K562 (cell line): ENCODE measurements around the gene THOC7. TPM values are rescaled to one million over a fixed set of nuclear protein-coding genes. Genes with fewer than 3 reads are reported as not detected.

ENCODE experiments used
- ATAC-seq: fragments of 200-7000 bp; cut with Tn5 transposase; 3 replicates; pipeline ENCODE4 v1.9.1; 2020; ENCODE audit warnings: moderate library complexity
- BruUV-seq: library from RNA; stranded (reverse); fragments of 400-500 nt; replicated peaks from 2 replicates; lab custom pipeline; 2021; lab: Mats Ljungman, UMichigan
- CTCF ChIA-PET: fragments of 300-600 bp; formaldehyde crosslinking; extraction: SDS; loops from one replicate; lab custom pipeline; 2021; ENCODE audit warnings: low intra/inter-chr PET ratio; lab: Yijun Ruan, JAX
- POLR2A ChIA-PET: fragments of 300-600, 350-650 bp; sonication (Branson Sonifier 250); formaldehyde crosslinking; extraction: SDS; loops from one replicate; lab custom pipeline; 2021; ENCODE audit warnings: antibody characterized with exemption, inconsistent platforms; lab: Yijun Ruan, JAX
- DNase-seq, 4 experiments: peaks; one replicate each; pipeline versions ENCODE4 v3.0.0 to v3.0.0-alpha.2; 2011 to 2018; ENCODE audit warnings: low spot score in 3 of 4, mixed read lengths in 3 of 4; ENCODE audit errors: extremely low read depth in 1 of 4
- FAIRE-seq: peaks from 2 replicates; lab custom pipeline; 2011; peaks lifted over from hg19 to GRCh38; lab: Jason Lieb, UNC
- H2AFZ ChIP-seq: 2 replicates; pipeline ENCODE4 v1.6.0; 2011; ENCODE audit warnings: low read depth, low read length, control low read depth, inconsistent platforms
- H3K27ac ChIP-seq: fragments of 200-600 bp; 3 replicates; pipeline ENCODE4 v1.8.0; 2011; ENCODE audit warnings: low read depth, mild to moderate bottlenecking, control low read depth, inconsistent platforms, low read length, moderate library complexity, mixed read lengths; ENCODE audit errors: extremely low read depth
- H3K27me3 ChIP-seq, 2 experiments: fragments of 300-600 bp in 1 of 2; 2 replicates in 1 of 2; 3 replicates in 1 of 2; pipeline versions ENCODE4 v1.6.0 to v1.8.0; 2011; ENCODE audit warnings: inconsistent platforms in 2 of 2, low read length in 2 of 2, mild to moderate bottlenecking in 1 of 2, mixed read lengths in 1 of 2, moderate library complexity in 1 of 2; ENCODE audit not compliant: control insufficient read depth in 2 of 2, insufficient read depth in 2 of 2
- H3K36me3 ChIP-seq: fragments of 300-600 bp; 3 replicates; pipeline ENCODE4 v1.8.0; 2011; ENCODE audit warnings: mild to moderate bottlenecking, low read length, inconsistent platforms; ENCODE audit not compliant: control insufficient read depth, insufficient read depth
- H3K4me1 ChIP-seq, 2 experiments: fragments of 200-600 bp in 1 of 2; replicated peaks in 1 of 2; 2 replicates in 1 of 2; 3 replicates in 1 of 2; pipeline versions ENCODE4 v1.5.1 to v1.8.0; 2011; ENCODE audit warnings: inconsistent platforms in 2 of 2, low read length in 2 of 2, mild to moderate bottlenecking in 1 of 2, mixed read lengths in 1 of 2, moderate library complexity in 1 of 2; ENCODE audit not compliant: control insufficient read depth in 2 of 2, insufficient read depth in 2 of 2
- H3K4me2 ChIP-seq: 2 replicates; pipeline ENCODE4 v1.6.1; 2011; ENCODE audit warnings: low read length, control low read depth, inconsistent platforms, mixed read lengths; ENCODE audit not compliant: insufficient read depth
- H3K4me3 ChIP-seq: fragments of 200-600 bp; sonication (generic), shearing (Covaris generic); 2 replicates; pipeline ENCODE4 v1.5.1; 2016; ENCODE audit warnings: control low read depth, inconsistent platforms
- H3K79me2 ChIP-seq: fragments of 200-600 bp; 3 replicates; pipeline ENCODE4 v1.8.0; 2011; ENCODE audit warnings: low read length, inconsistent platforms; ENCODE audit not compliant: control insufficient read depth, insufficient read depth
- H3K9ac ChIP-seq, 2 experiments: 2 replicates each; pipeline versions ENCODE4 v1.6.0 to v1.6.1; 2011; ENCODE audit warnings: low read depth in 2 of 2, low read length in 2 of 2, control low read depth in 1 of 2, inconsistent platforms in 1 of 2, mild to moderate bottlenecking in 1 of 2, mixed read lengths in 1 of 2; ENCODE audit not compliant: insufficient read depth in 1 of 2
- H3K9me1 ChIP-seq: one replicate; pipeline ENCODE4 v1.6.0; 2011; ENCODE audit warnings: inconsistent platforms, mild to moderate bottlenecking, low read length, moderate library complexity; ENCODE audit not compliant: control insufficient read depth, insufficient read depth
- H3K9me3 ChIP-seq: replicated peaks from 2 replicates; pipeline ENCODE4 v1.5.1; 2011; ENCODE audit warnings: low read depth, low read length, inconsistent platforms; ENCODE audit not compliant: control insufficient read depth, insufficient read depth
- H4K20me1 ChIP-seq: replicated peaks from 2 replicates; pipeline ENCODE4 v1.6.1; 2011; ENCODE audit warnings: low read length, inconsistent platforms, mixed read lengths; ENCODE audit not compliant: control insufficient read depth, insufficient read depth
- CHD2 ChIP-seq: IDR thresholded peaks from 2 replicates; pipeline ENCODE4 v1.6.1; 2011; ENCODE audit warnings: low read depth, low read length
- ELF4 ChIP-seq: fragments of 450-650 bp; formaldehyde crosslinking; IDR thresholded peaks from 2 replicates; pipeline ENCODE4 v1.4.0; 2022; ENCODE audit warnings: missing genetic modification characterization
- FUS ChIP-seq: fragments of 200-400 bp; formaldehyde crosslinking; optimal IDR thresholded peaks from 2 replicates; pipeline ENCODE3; 2017; ENCODE audit warnings: low read depth, low read length
- GABPB1 ChIP-seq: sonication (generic); formaldehyde crosslinking; IDR thresholded peaks from 2 replicates; pipeline ENCODE4 v1.8.0; 2022; ENCODE audit warnings: mild to moderate bottlenecking, missing genetic modification reagents
- IRF2 ChIP-seq: sonication (generic); formaldehyde crosslinking; IDR thresholded peaks from 2 replicates; pipeline ENCODE4 v1.8.1; 2022; ENCODE audit warnings: mild to moderate bottlenecking, missing genetic modification reagents
- NR2F6 ChIP-seq: fragments of 450-650 bp; formaldehyde crosslinking; IDR thresholded peaks from 2 replicates; pipeline ENCODE4 v1.4.0; 2020; ENCODE audit warnings: mild to moderate bottlenecking
- PPARD ChIP-seq: fragments of 250-450 bp; sonication (Bioruptor Pico); IDR thresholded peaks from 2 replicates; pipeline ENCODE4 v1.8.0; 2022; ENCODE audit warnings: inconsistent platforms, mild to moderate bottlenecking, moderate library complexity
- PRPF4 ChIP-seq: fragments of 200-400 bp; formaldehyde crosslinking; IDR thresholded peaks from one replicate; pipeline ENCODE4 v1.6.1; 2017; ENCODE audit warnings: low read length, low read depth, mild to moderate bottlenecking; ENCODE audit not compliant: insufficient read depth, poor library complexity, severe bottlenecking
- SETDB1 ChIP-seq: IDR thresholded peaks from one replicate; pipeline ENCODE4 v1.6.1; 2012; ENCODE audit warnings: low read length, control low read depth, inconsistent platforms
- SIN3B ChIP-seq: fragments of 450-650 bp; IDR thresholded peaks from 2 replicates; pipeline ENCODE4 v1.6.1; 2017; ENCODE audit warnings: low read depth, mild to moderate bottlenecking, moderate library complexity
- THRAP3 ChIP-seq: fragments of 450-650 bp; IDR thresholded peaks from 2 replicates; pipeline ENCODE4 v1.6.1; 2016; ENCODE audit warnings: mild to moderate bottlenecking, inconsistent platforms, borderline replicate concordance
- ZBTB7A ChIP-seq: IDR thresholded peaks from 2 replicates; pipeline ENCODE4 v1.6.1; 2011; ENCODE audit warnings: low read depth, mild to moderate bottlenecking, low read length, moderate library complexity, borderline replicate concordance; ENCODE audit not compliant: control insufficient read depth
- WGBS: fragments of 100-300 bp; shearing (Covaris generic); methylation state at CpG from one replicate; pipeline ENCODE4 v1.1.6; 2016; ENCODE audit warnings: low coverage, mixed read lengths; ENCODE audit not compliant: insufficient coverage; ENCODE audit errors: missing lambda C conversion rate; 5-methylcytosine and 5-hydroxymethylcytosine counted together
- in situ Hi-C: fragments of 300-500 bp; cut with MboI; formaldehyde crosslinking; loops from 4 replicates; pipeline ENCODE4 v1.15.0; 2018; ENCODE audit warnings: inconsistent platforms, mixed read lengths
- intact Hi-C: fragments of 100-400 bp; cut with micrococcal nuclease; formaldehyde crosslinking; loops from 2 replicates; pipeline ENCODE4 v1.14.2; 2022
- polyA plus RNA-seq, 8 experiments: library from polyadenylated mRNA; depleted of rRNA in 4 of 8; stranded (reverse) in 5 of 8; unstranded in 3 of 8; fragments of >200 nt; fragmentation: Nextera tagmentation in 2 of 8; fragmentation: Illumina TruSeq in 1 of 8; extraction: Ambion mirVana in 2 of 8; extraction: Trizol in 1 of 8; gene quantifications; 2 replicates each; pipeline versions ENCODE4 v1.2.1 to v1.2.3, GENCODE V29; 2011 to 2014; ENCODE audit warnings: inconsistent platforms in 1 of 8, missing spikeins in 1 of 8
- total RNA-seq, 7 experiments: library from RNA; depleted of rRNA in 6 of 7; stranded (reverse); fragments of >200 nt in 6 of 7; fragmentation: Illumina TruSeq in 2 of 7; extraction: Trizol in 2 of 7; gene quantifications; 2 replicates each; pipeline versions ENCODE4 v1.2.1 to v1.2.3, GENCODE V29; 2011 to 2021; ENCODE audit warnings: low replicate concordance in 1 of 7
- TF ChIP-seq, protein P1 (sequence below), 3 experiments: fragments of 200-800 bp in 1 of 3; sonication (Bioruptor generic) in 1 of 3; sonication (generic) in 1 of 3; formaldehyde crosslinking in 1 of 3; IDR thresholded peaks; 2 replicates each; pipeline versions ENCODE4 v1.6.1 to v1.8.0; 2016 to 2022; ENCODE audit warnings: mild to moderate bottlenecking in 2 of 3, missing compliant biosample characterization in 2 of 3, missing genetic modification characterization in 2 of 3, missing genetic modification reagents in 1 of 3
- TF ChIP-seq, protein P2 (sequence below), 2 experiments: fragments of 450-650 bp in 1 of 2; IDR thresholded peaks; 2 replicates each; pipeline ENCODE4 v1.6.1; 2011 to 2017; ENCODE audit warnings: low read depth in 2 of 2, antibody characterized with exemption in 1 of 2, borderline replicate concordance in 1 of 2, low read length in 1 of 2, mild to moderate bottlenecking in 1 of 2, mixed read lengths in 1 of 2; ENCODE audit not compliant: control insufficient read depth in 1 of 2

The THOC7 gene
- total and polyA plus RNA-seq, 9 of the 15 experiments (the other 6 are each of a cell fraction or from before 2014, with no cell fraction given), result 56.5 to 129 (median 94.7) TPM

GRCh38 chr3:63860776-63861175 lies 2.8 kb downstream of the THOC7 start:
- TF ChIP-seq ELF4 (CRISPR knock-in tag), result no peak
- TF ChIP-seq IRF2, result no peak
- TF ChIP-seq PRPF4, result no peak
- no peak for TF ChIP-seq PPARD (CRISPR knock-in tag)
- TF ChIP-seq SIN3B, result no peak
- no peak for TF ChIP-seq ZBTB7A
- TF ChIP-seq, protein P1, sequence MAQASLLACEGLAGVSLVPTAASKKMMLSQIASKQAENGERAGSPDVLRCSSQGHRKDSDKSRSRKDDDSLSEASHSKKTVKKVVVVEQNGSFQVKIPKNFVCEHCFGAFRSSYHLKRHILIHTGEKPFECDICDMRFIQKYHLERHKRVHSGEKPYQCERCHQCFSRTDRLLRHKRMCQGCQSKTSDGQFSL (CRISPR knock-in tag; IDR thresholded peaks at IDR 0.05), result no peak
- TF ChIP-seq, protein P1 (tag; IDR thresholded peaks at IDR 0.05), result no peak
- TF ChIP-seq, protein P2, sequence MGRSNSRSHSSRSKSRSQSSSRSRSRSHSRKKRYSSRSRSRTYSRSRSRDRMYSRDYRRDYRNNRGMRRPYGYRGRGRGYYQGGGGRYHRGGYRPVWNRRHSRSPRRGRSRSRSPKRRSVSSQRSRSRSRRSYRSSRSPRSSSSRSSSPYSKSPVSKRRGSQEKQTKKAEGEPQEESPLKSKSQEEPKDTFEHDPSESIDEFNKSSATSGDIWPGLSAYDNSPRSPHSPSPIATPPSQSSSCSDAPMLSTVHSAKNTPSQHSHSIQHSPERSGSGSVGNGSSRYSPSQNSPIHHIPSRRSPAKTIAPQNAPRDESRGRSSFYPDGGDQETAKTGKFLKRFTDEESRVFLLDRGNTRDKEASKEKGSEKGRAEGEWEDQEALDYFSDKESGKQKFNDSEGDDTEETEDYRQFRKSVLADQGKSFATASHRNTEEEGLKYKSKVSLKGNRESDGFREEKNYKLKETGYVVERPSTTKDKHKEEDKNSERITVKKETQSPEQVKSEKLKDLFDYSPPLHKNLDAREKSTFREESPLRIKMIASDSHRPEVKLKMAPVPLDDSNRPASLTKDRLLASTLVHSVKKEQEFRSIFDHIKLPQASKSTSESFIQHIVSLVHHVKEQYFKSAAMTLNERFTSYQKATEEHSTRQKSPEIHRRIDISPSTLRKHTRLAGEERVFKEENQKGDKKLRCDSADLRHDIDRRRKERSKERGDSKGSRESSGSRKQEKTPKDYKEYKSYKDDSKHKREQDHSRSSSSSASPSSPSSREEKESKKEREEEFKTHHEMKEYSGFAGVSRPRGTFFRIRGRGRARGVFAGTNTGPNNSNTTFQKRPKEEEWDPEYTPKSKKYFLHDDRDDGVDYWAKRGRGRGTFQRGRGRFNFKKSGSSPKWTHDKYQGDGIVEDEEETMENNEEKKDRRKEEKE (IDR thresholded peaks at IDR 0.05; ENCODE audit: borderline replicate concordance in 1 of 2, control insufficient read depth in 1 of 2, low read depth in 2 of 2, low read length in 1 of 2), result no peak
- no peak for TF ChIP-seq NR2F6
- TF ChIP-seq THRAP3, result no peak
- TF ChIP-seq GABPB1 (CRISPR knock-in tag), result no peak
- TF ChIP-seq CHD2, result no peak
- TF ChIP-seq FUS, result no peak
- no peak for TF ChIP-seq SETDB1
- peaks cover 92% of the 10 kb centered on the region for H3K79me2 ChIP-seq
- 79% methylated on average over 3 of the region's 3 CpGs for WGBS
- H3K4me1 ChIP-seq, result peaks cover 4% of the 10 kb centered on the region in 2 experiments; a peak in 4 of 5 replicates
- H3K9me3 ChIP-seq, result no peaks in the 10 kb centered on the region
- no peaks in the 10 kb centered on the region for H3K27me3 ChIP-seq
- H3K27ac ChIP-seq, result no peak overlapping the region
- peaks cover 4% of the 10 kb centered on the region; the same call in 1 of the 3 replicates for H3K36me3 ChIP-seq
- H3K9ac ChIP-seq, result no peak overlapping the region
- DNase-seq (no peak), FAIRE-seq (no peak), ATAC-seq (no peak)
- no peaks in the 10 kb centered on the region for H3K9me1 ChIP-seq
- H4K20me1 ChIP-seq, result no peaks in the 10 kb centered on the region
- ChIA-PET POLR2A (no interaction called here), CTCF (no interaction called here)
- H3K4me3 ChIP-seq, result no peak overlapping the region
- intact Hi-C loops, result loop anchor here (5.0 to 10.0 kb wide), 3 partner anchors 52 to 157 kb away; partner anchors contain the start of gene SCAANT1
- no peak overlapping the region for H3K4me2 ChIP-seq
- no peak overlapping the region for H2AFZ ChIP-seq
- in situ Hi-C loops, result no loop called here
- BruUV-seq, result no TSS peak
